Measurements from ENCODE around the gene XYLT2. TPM values are rescaled to one million over a fixed set of nuclear protein-coding genes. Genes with fewer than 3 reads are reported as not detected.
A peak's percentile ranks its signal among the peaks of the same experiment; 100 is the strongest.

XYLT2 gene
- total RNA-seq, 2 experiments from 2014 or later: 22.5 to 25.5 TPM

DNA sequence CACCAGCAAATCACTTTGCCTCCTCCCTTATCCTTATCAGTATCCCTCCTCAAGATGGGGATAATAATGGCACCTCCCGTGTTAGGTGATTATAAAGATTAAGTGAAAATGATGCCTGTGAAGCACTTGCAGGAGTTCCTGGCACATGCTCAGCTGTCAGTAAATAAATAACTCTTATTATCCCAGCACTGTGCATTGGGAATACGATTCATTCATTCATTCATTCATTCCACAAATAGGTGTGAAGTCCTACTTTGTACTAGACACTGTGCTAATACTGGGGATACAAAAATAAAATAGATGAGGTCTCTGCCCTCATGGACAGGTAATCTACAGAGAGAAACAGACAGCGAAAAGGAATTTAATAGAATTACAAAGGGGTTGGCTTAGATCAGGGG is 2.0 kb downstream of the XYLT2 start:
- BruUV-seq (replicated peaks): no TSS peak
- Histone ChIP-seq H3K9me3 (ENCODE audit: low read length) (no peaks in the 10 kb centered on the region), H3K36me3 (ENCODE audit: insufficient read depth, low read length) (no peaks in the 10 kb centered on the region), H3K27ac (ENCODE audit: low read depth, low read length, poor library complexity, severe bottlenecking) (no peak overlapping the region), H3K4me3 (ENCODE audit: low read depth, low read length, poor library complexity, severe bottlenecking) (peak overlapping the region; percentile 82), H3K4me1 (ENCODE audit: insufficient read depth, low read length, poor library complexity, severe bottlenecking) (peaks cover 16% of the 10 kb centered on the region), H3K4me2 (ENCODE audit: low read length) (peak overlapping the region; percentile 98; the same call in 1 of the 2 replicates), H2AFZ (ENCODE audit: low read length) (no peak overlapping the region), H3K79me2 (ENCODE audit: insufficient read depth, low read depth, low read length) (no peaks in the 10 kb centered on the region; the same call in 1 of the 2 replicates), H4K20me1 (ENCODE audit: insufficient read depth, low read length) (no peaks in the 10 kb centered on the region), H3K9me2 (ENCODE audit: insufficient read depth, low read length) (no peaks in the 10 kb centered on the region)
- ChIA-PET CTCF (ENCODE audit: unreplicated experiment) (no interaction called here), POLR2A (no interaction called here)
- intact Hi-C loops (cut with micrococcal nuclease; ENCODE audit: unreplicated experiment): loop anchor here (5.0 kb wide), 1 partner anchor 129 kb away; the partner anchor contains the start of gene RSAD1
- DNase-seq (ENCODE audit: low spot score): no peak
- no peak for TF ChIP-seq EZH2phosphoT487 (IDR thresholded peaks at IDR 0.05; ENCODE audit: borderline replicate concordance, low read depth, low read length)
- TF ChIP-seq, protein P1, sequence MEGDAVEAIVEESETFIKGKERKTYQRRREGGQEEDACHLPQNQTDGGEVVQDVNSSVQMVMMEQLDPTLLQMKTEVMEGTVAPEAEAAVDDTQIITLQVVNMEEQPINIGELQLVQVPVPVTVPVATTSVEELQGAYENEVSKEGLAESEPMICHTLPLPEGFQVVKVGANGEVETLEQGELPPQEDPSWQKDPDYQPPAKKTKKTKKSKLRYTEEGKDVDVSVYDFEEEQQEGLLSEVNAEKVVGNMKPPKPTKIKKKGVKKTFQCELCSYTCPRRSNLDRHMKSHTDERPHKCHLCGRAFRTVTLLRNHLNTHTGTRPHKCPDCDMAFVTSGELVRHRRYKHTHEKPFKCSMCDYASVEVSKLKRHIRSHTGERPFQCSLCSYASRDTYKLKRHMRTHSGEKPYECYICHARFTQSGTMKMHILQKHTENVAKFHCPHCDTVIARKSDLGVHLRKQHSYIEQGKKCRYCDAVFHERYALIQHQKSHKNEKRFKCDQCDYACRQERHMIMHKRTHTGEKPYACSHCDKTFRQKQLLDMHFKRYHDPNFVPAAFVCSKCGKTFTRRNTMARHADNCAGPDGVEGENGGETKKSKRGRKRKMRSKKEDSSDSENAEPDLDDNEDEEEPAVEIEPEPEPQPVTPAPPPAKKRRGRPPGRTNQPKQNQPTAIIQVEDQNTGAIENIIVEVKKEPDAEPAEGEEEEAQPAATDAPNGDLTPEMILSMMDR (conservative IDR thresholded peaks at IDR 0.05; ENCODE audit: low read length): no peak

DNA sequence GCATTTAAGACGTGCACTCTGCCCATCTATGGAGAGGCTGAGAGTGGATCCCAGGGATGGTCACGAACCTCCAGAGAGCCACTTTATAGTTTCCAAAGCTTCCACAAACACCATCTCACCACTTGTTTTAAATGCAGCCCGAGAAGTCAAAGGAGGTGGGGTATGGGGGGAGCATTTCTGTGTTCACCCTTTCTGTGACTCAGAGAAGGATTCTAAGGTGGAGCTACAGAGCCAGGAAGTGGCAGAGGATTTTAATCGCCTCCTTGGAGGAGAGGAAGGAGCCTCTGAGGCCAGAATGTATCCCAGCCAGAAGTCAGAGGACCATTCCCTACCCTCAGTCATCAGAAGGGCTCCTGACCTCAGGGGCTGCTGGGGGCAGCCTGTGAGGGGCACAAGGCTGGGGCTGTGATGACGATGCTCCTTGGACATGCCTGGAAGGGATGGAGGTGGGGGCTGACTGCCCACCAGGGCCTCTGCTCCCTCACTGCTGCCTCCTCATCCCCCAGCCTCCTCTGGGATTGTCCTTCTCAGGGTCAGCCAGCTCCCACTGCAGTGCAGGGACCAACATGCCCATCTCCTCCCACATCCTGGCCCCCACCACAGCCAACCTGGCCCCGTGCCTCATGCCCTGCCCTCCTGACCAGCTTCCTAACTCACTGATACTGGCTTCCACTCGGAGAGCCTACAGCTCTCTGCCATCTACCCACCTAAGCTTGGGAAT is 2.8 kb downstream of the XYLT2 start:
- ChIA-PET POLR2A (interaction anchor here (0.6 kb wide), 1 partner anchor 164 kb away, joined by 6 read pairs; no protein-coding TSS in a partner anchor), CTCF (ENCODE audit: unreplicated experiment) (no interaction called here)
- no peaks in the 10 kb centered on the region for H3K36me3 ChIP-seq (ENCODE audit: insufficient read depth, low read length)
- intact Hi-C loops (cut with micrococcal nuclease; ENCODE audit: unreplicated experiment): loop anchor here (5.0 kb wide), 1 partner anchor 129 kb away; the partner anchor contains the start of gene RSAD1
- no peaks in the 10 kb centered on the region for H3K9me3 ChIP-seq (ENCODE audit: low read length)
- no peaks in the 10 kb centered on the region; the same call in 1 of the 2 replicates for H3K79me2 ChIP-seq (ENCODE audit: insufficient read depth, low read depth, low read length)
- BruUV-seq (replicated peaks): no TSS peak
- no peak overlapping the region for H2AFZ ChIP-seq (ENCODE audit: low read length)
- H3K27ac ChIP-seq (ENCODE audit: low read depth, low read length, poor library complexity, severe bottlenecking): no peak overlapping the region
- no peak overlapping the region for H3K4me2 ChIP-seq (ENCODE audit: low read length)
- H3K4me3 ChIP-seq (ENCODE audit: low read depth, low read length, poor library complexity, severe bottlenecking): no peak overlapping the region
- no peaks in the 10 kb centered on the region for H4K20me1 ChIP-seq (ENCODE audit: insufficient read depth, low read length)
- no peak for DNase-seq (ENCODE audit: low spot score)
- no peak for TF ChIP-seq EZH2phosphoT487 (IDR thresholded peaks at IDR 0.05; ENCODE audit: borderline replicate concordance, low read depth, low read length)
- TF ChIP-seq, protein P1 (conservative IDR thresholded peaks at IDR 0.05; ENCODE audit: low read length): no peak
- H3K9me2 ChIP-seq (ENCODE audit: insufficient read depth, low read length): no peaks in the 10 kb centered on the region
- peaks cover 16% of the 10 kb centered on the region for H3K4me1 ChIP-seq (ENCODE audit: insufficient read depth, low read length, poor library complexity, severe bottlenecking)

DNA sequence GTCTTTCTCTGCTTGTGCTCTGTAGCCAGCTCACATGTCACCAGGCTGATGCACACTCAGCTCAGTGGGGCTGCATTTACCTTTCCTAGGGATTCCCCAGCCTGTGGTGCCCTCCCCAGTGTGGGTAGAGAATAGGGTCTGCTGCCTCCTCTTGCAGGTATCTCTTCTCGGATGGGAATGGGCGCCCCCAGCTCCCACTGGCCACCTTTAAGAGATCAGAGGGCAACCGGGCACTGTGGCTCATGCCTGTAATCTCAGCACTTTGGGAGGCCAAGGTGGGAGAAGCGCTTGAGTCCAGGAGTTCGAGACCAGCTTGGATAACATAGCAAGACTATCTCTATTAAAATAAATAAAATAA is 3.3 kb downstream of the XYLT2 start:
- Histone ChIP-seq H3K36me3 (ENCODE audit: insufficient read depth, low read length) (no peaks in the 10 kb centered on the region), H4K20me1 (ENCODE audit: insufficient read depth, low read length) (no peaks in the 10 kb centered on the region), H3K4me2 (ENCODE audit: low read length) (no peak overlapping the region), H3K4me3 (ENCODE audit: low read depth, low read length, poor library complexity, severe bottlenecking) (no peak overlapping the region), H3K9me3 (ENCODE audit: low read length) (no peaks in the 10 kb centered on the region), H2AFZ (ENCODE audit: low read length) (no peak overlapping the region), H3K27ac (ENCODE audit: low read depth, low read length, poor library complexity, severe bottlenecking) (no peak overlapping the region), H3K79me2 (ENCODE audit: insufficient read depth, low read depth, low read length) (no peaks in the 10 kb centered on the region; the same call in 1 of the 2 replicates), H3K9me2 (ENCODE audit: insufficient read depth, low read length) (no peaks in the 10 kb centered on the region), H3K4me1 (ENCODE audit: insufficient read depth, low read length, poor library complexity, severe bottlenecking) (peaks cover 16% of the 10 kb centered on the region)
- POLR2A ChIA-PET: interaction anchor here (0.7 kb wide), 1 partner anchor 284 kb away, joined by 4 read pairs; no protein-coding TSS in a partner anchor
- DNase-seq (ENCODE audit: low spot score): no peak
- CTCF ChIA-PET (ENCODE audit: unreplicated experiment): no interaction called here
- no TSS peak for BruUV-seq (replicated peaks)
- intact Hi-C loops (cut with micrococcal nuclease; ENCODE audit: unreplicated experiment): loop anchor here (5.0 kb wide), 1 partner anchor 128 kb away; the partner anchor contains the start of gene RSAD1
- no peak for TF ChIP-seq EZH2phosphoT487 (IDR thresholded peaks at IDR 0.05; ENCODE audit: borderline replicate concordance, low read depth, low read length)
- TF ChIP-seq, protein P1 (conservative IDR thresholded peaks at IDR 0.05; ENCODE audit: low read length): no peak

All from OCI-LY7 (cell line).